ENCODE data around the gene TREML1.

DNA sequence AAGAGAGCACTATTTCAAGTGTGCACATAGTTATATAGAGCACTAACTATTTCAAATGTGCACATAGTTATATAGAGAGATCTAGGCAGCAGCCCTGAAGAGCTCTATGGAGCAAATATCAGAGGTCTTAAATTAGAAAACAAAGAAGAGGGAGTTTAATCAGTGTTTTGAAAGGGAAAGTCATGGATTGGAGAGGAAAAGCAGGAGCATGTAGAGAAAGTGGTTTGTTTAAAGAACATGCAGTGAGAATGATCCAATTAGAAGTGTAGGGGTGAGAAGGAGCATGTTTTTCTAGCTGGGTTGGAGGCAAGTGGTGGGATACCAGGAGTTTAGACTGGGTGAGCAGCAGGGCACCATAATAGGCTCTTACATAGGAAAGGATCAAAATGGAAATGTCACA lies 17.2 kb downstream of the TREML1 start:
- TF ChIP-seq CTCF (IDR thresholded peaks at IDR 0.05) (no peak), POLR2A (IDR thresholded peaks at IDR 0.05) (no peak), EP300 (IDR thresholded peaks at IDR 0.05) (no peak), POLR2AphosphoS5 (IDR thresholded peaks at IDR 0.05) (no peak)

All from suprapubic skin (tissue), 4 donors.